ENCODE data around the gene CDK17.

- TF ChIP-seq CTCF (conservative IDR thresholded peaks at IDR 0.05; ENCODE audit: low read depth, low read length) (no peak), EZH2phosphoT487 (IDR thresholded peaks at IDR 0.05; ENCODE audit: borderline replicate concordance, low read length) (no peak), EZH2 (IDR thresholded peaks at IDR 0.05; ENCODE audit: low read length, unreplicated experiment) (no peak)
Measured at GRCh38 chr12:96352161-96352835, 47.9 kb downstream of the CDK17 start.

Measured in PC-3 (cell line).